B cell (primary cell): ENCODE measurements around the gene PRUNE1. TPM values are rescaled to one million over a fixed set of nuclear protein-coding genes. Genes with fewer than 3 reads are reported as not detected.

Source experiments
- ATAC-seq: fragments of 200-7000 bp; cut with Tn5 transposase; one replicate; pipeline ENCODE4 v1.10.0; 2021; ENCODE audit warnings: low read depth, mild to moderate bottlenecking, moderate number of reproducible peaks, moderate library complexity
- CTCF ChIA-PET: fragments of 350-600 bp; sonication (Branson Sonifier 250); formaldehyde crosslinking; loops from one replicate; lab custom pipeline; 2021; ENCODE audit warnings: antibody characterized with exemption, inconsistent platforms; lab: Charles Lee
- POLR2A ChIA-PET: fragments of 350-600 bp; sonication (Branson Sonifier 250); formaldehyde crosslinking; loops from one replicate; lab custom pipeline; 2021; ENCODE audit warnings: antibody characterized with exemption; lab: Charles Lee
- DNase-seq: peaks from one replicate; pipeline ENCODE4 v3.0.0; 2013
- H2AFZ ChIP-seq: 2 replicates; pipeline ENCODE4 v1.6.1; 2012; ENCODE audit warnings: mild to moderate bottlenecking, low read depth, low read length; ENCODE audit not compliant: insufficient read depth, poor library complexity, severe bottlenecking
- H3K27ac ChIP-seq, 2 donors: 1 replicate in 1 of 2; 2 replicates in 1 of 2; pipeline ENCODE4 v1.5.1; 2012 to 2013; ENCODE audit warnings: low read length in 2 of 2, mild to moderate bottlenecking in 2 of 2, moderate library complexity in 1 of 2
- H3K27me3 ChIP-seq, 4 experiments: fragments of 200-600 bp in 1 of 4; sonication (generic) in 1 of 4; replicated peaks in 1 of 4; 1 replicate in 2 of 4; 2 replicates in 2 of 4; pipeline versions ENCODE4 v1.6.1 to v1.7.0; 2013 to 2016; ENCODE audit warnings: low read length in 3 of 4, mild to moderate bottlenecking in 2 of 4, mixed read lengths in 1 of 4, moderate library complexity in 1 of 4; ENCODE audit not compliant: insufficient read depth in 4 of 4, control insufficient read depth in 3 of 4; ENCODE audit errors: control extremely low read depth in 1 of 4
- H3K36me3 ChIP-seq, 2 experiments: replicated peaks in 1 of 2; 1 replicate in 1 of 2; 2 replicates in 1 of 2; pipeline versions ENCODE4 v1.6.1 to v1.7.1; 2013; ENCODE audit warnings: low read length in 1 of 2; ENCODE audit not compliant: insufficient read depth in 2 of 2, control insufficient read depth in 1 of 2; ENCODE audit errors: control extremely low read depth in 1 of 2, extremely low read depth in 1 of 2
- H3K4me1 ChIP-seq, 2 donors: fragments of 200-600 bp in 1 of 2; sonication (generic) in 1 of 2; 1 replicate in 1 of 2; 2 replicates in 1 of 2; pipeline versions ENCODE4 v1.5.1 to v1.6.1; 2013 to 2017; ENCODE audit warnings: low read length in 2 of 2; ENCODE audit not compliant: control insufficient read depth in 2 of 2, insufficient read depth in 2 of 2
- H3K4me2 ChIP-seq: replicated peaks from 2 replicates; pipeline ENCODE3; 2012; ENCODE audit warnings: mild to moderate bottlenecking, low read depth, low read length; ENCODE audit not compliant: poor library complexity, severe bottlenecking
- H3K4me3 ChIP-seq, 5 experiments: fragments of 200-600 bp in 1 of 5; sonication (generic) in 1 of 5; 1 replicate in 3 of 5; 2 replicates in 2 of 5; pipeline versions ENCODE4 v1.5.1 to v1.7.0; 2011 to 2016; ENCODE audit warnings: low read length in 4 of 5, mild to moderate bottlenecking in 4 of 5, low read depth in 2 of 5, control low read depth in 1 of 5, moderate library complexity in 1 of 5; ENCODE audit not compliant: insufficient read depth in 1 of 5; ENCODE audit errors: control extremely low read depth in 1 of 5, extremely low read depth in 1 of 5
- H3K79me2 ChIP-seq: fragments of 200-600 bp; sonication (generic); one replicate; pipeline ENCODE4 v1.6.0; 2016; ENCODE audit warnings: low read length; ENCODE audit not compliant: control insufficient read depth, insufficient read depth
- H3K9ac ChIP-seq: fragments of 200-600 bp; sonication (generic); 2 replicates; pipeline ENCODE4 v1.6.1; 2017; ENCODE audit warnings: mild to moderate bottlenecking, low read length, moderate library complexity
- H3K9me3 ChIP-seq, 3 donors: one replicate each; pipeline versions ENCODE4 v1.6.1 to v1.7.1; 2013; ENCODE audit warnings: low read length in 2 of 3; ENCODE audit not compliant: control insufficient read depth in 2 of 3, insufficient read depth in 1 of 3; ENCODE audit errors: control extremely low read depth in 1 of 3
- H4K20me1 ChIP-seq: 2 replicates; pipeline ENCODE4 v1.6.0; 2012; ENCODE audit warnings: mild to moderate bottlenecking, low read length; ENCODE audit not compliant: insufficient read depth, control insufficient read depth, poor library complexity, severe bottlenecking
- H3K27ac Mint-ChIP-seq: one replicate; pipeline ENCODE4 v1.8.0; 2021; ENCODE audit warnings: mixed read lengths
- H3K27me3 Mint-ChIP-seq: one replicate; pipeline ENCODE4 v1.8.0; 2021; ENCODE audit warnings: mixed read lengths
- H3K4me1 Mint-ChIP-seq: one replicate; pipeline ENCODE4 v1.8.0; 2021; ENCODE audit warnings: mixed read lengths
- H3K4me3 Mint-ChIP-seq: one replicate; pipeline ENCODE4 v1.8.0; 2021; ENCODE audit warnings: mixed read lengths
- H3K9me3 Mint-ChIP-seq: one replicate; pipeline ENCODE4 v1.8.0; 2022; ENCODE audit warnings: mixed read lengths; ENCODE audit not compliant: insufficient read depth
- EZH2 ChIP-seq: IDR thresholded peaks from 2 replicates; pipeline ENCODE4 v1.6.1; 2012; ENCODE audit warnings: borderline replicate concordance, low read depth, mild to moderate bottlenecking, moderate library complexity, low read length; ENCODE audit not compliant: insufficient read depth, poor library complexity, severe bottlenecking
- WGBS: methylation state at CpG from one replicate; pipeline ENCODE4 v1.1.5; 2013; ENCODE audit warnings: missing lambda C conversion rate; ENCODE audit not compliant: insufficient coverage; 5-methylcytosine and 5-hydroxymethylcytosine counted together
- intact Hi-C: fragments of 100-400 bp; cut with micrococcal nuclease; formaldehyde crosslinking; loops from one replicate; pipeline ENCODE4 v1.10.0; 2022
- polyA plus RNA-seq: library from polyadenylated mRNA; depleted of rRNA; stranded (reverse); fragments of >200 nt; gene quantifications from 2 replicates; pipeline ENCODE4 v1.2.3, GENCODE V29; 2012
- total RNA-seq, 2 donors: library from RNA; stranded (reverse); fragments of 120-200 nt in 1 of 2; gene quantifications; 1 replicate in 1 of 2; 2 replicates in 1 of 2; pipeline versions ENCODE4 v1.2.3 to v1.2.4, GENCODE V29; 2013 to 2022
- TF ChIP-seq, protein P1 (sequence below): fragments of 200-600 bp; IDR thresholded peaks from one replicate; pipeline ENCODE4 v1.8.0; 2022; ENCODE audit warnings: antibody characterized with exemption, mild to moderate bottlenecking

PRUNE1 gene
- total and polyA plus RNA-seq, 2 donors (not counting 1 experiment from before 2014, with no cell fraction given): 15.9 to 21.3 TPM

DNA sequence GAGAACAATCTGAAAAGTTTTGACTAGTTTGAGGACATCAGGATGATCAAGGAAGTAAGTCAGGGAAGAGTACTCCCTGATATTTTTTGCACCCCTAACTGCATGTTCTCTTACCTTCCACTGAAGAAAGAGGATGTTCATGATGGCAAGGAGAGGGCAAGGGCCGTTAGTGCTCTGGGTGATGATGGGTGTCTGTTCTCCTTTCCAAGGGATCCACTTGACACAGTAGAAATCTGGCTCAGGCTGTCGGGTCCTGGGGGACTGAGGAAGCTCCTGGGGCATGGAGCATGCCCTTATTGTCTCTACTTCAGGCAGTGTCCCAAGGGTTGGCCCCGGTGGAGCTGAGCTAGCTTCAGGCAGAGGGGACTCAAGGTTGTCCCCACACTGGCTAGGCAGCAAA lies 6.2 kb upstream of the PRUNE1 start:
- POLR2A ChIA-PET: no interaction called here
- no peaks in the 10 kb centered on the region for H3K27me3 Mint-ChIP-seq
- Histone ChIP-seq H3K4me2 (no peak overlapping the region), H3K27me3 (no peaks in the 10 kb centered on the region), H3K9ac (no peak overlapping the region), H3K9me3 (no peaks in the 10 kb centered on the region), H3K4me3 (no peak overlapping the region), H4K20me1 (no peaks in the 10 kb centered on the region), H2AFZ (no peak overlapping the region), H3K36me3 (peaks cover 3 to 12% of the 10 kb centered on the region in 2 experiments), H3K4me1 (peaks cover 22 to 39% of the 10 kb centered on the region in 2 donors), H3K27ac (no peak overlapping the region), H3K79me2 (peaks cover 18% of the 10 kb centered on the region)
- no peak overlapping the region for H3K4me3 Mint-ChIP-seq
- no peak overlapping the region for H3K27ac Mint-ChIP-seq
- DNase-seq: no peak
- no peak for ATAC-seq
- 89% methylated on average over 3 of the region's 3 CpGs for WGBS
- CTCF ChIA-PET: interaction anchor here (1.2 to 1.8 kb wide), 3 partner anchors 9 to 23 kb away, joined by 3 to 6 read pairs (median 5); no protein-coding TSS in a partner anchor
- H3K4me1 Mint-ChIP-seq: peaks cover 39% of the 10 kb centered on the region
- intact Hi-C loops: no loop called here
- no peak for TF ChIP-seq EZH2
- H3K9me3 Mint-ChIP-seq: no peaks in the 10 kb centered on the region

DNA sequence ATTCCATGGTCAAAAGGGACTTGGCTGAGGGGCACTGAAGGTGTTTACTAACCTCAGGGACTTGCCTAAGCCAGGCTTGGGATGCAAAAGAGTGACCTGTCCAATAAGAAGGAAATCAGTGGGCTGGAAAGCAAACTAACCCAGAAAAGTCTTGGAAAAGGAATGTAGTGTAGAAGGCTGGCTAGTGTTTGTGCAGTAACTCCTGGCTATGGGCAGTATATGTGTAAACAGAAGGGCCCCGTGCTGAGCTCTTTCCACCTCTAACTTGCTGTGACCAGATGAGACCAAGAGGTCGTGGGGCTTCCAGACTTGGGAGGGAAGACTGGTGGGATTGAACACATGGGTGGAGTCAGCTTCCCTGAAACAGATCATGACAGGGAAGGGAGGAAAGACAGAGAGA lies 5.6 kb upstream of the PRUNE1 start:
- WGBS: 100% methylated on average over 2 of the region's 2 CpGs
- no peak overlapping the region for H3K27ac Mint-ChIP-seq
- H3K27me3 Mint-ChIP-seq: no peaks in the 10 kb centered on the region
- Histone ChIP-seq H3K36me3 (peaks cover under 1 to 7% of the 10 kb centered on the region in 2 experiments), H4K20me1 (no peaks in the 10 kb centered on the region), H3K4me3 (peak overlapping the region in 1 of 5 experiments; percentile 52), H3K27me3 (no peaks in the 10 kb centered on the region), H3K4me2 (no peak overlapping the region), H3K79me2 (peaks cover 18% of the 10 kb centered on the region), H3K9me3 (no peaks in the 10 kb centered on the region), H2AFZ (no peak overlapping the region), H3K9ac (no peak overlapping the region), H3K27ac (no peak overlapping the region), H3K4me1 (peaks cover 28 to 45% of the 10 kb centered on the region in 2 donors)
- POLR2A ChIA-PET: no interaction called here
- ATAC-seq (no peak), DNase-seq (no peak)
- TF ChIP-seq, protein P1, sequence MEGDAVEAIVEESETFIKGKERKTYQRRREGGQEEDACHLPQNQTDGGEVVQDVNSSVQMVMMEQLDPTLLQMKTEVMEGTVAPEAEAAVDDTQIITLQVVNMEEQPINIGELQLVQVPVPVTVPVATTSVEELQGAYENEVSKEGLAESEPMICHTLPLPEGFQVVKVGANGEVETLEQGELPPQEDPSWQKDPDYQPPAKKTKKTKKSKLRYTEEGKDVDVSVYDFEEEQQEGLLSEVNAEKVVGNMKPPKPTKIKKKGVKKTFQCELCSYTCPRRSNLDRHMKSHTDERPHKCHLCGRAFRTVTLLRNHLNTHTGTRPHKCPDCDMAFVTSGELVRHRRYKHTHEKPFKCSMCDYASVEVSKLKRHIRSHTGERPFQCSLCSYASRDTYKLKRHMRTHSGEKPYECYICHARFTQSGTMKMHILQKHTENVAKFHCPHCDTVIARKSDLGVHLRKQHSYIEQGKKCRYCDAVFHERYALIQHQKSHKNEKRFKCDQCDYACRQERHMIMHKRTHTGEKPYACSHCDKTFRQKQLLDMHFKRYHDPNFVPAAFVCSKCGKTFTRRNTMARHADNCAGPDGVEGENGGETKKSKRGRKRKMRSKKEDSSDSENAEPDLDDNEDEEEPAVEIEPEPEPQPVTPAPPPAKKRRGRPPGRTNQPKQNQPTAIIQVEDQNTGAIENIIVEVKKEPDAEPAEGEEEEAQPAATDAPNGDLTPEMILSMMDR: no peak
- TF ChIP-seq EZH2: no peak
- intact Hi-C loops: no loop called here
- peaks cover 43% of the 10 kb centered on the region for H3K4me1 Mint-ChIP-seq
- no peaks in the 10 kb centered on the region for H3K9me3 Mint-ChIP-seq
- H3K4me3 Mint-ChIP-seq: no peak overlapping the region
- CTCF ChIA-PET: interaction anchor here (0.7 to 1.8 kb wide), 2 partner anchors 21 to 22 kb away, joined by 3 to 6 read pairs; partner anchors contain the start of gene ANXA9
